ENCODE data around the gene PRKCE.

PRKCE gene

DNA sequence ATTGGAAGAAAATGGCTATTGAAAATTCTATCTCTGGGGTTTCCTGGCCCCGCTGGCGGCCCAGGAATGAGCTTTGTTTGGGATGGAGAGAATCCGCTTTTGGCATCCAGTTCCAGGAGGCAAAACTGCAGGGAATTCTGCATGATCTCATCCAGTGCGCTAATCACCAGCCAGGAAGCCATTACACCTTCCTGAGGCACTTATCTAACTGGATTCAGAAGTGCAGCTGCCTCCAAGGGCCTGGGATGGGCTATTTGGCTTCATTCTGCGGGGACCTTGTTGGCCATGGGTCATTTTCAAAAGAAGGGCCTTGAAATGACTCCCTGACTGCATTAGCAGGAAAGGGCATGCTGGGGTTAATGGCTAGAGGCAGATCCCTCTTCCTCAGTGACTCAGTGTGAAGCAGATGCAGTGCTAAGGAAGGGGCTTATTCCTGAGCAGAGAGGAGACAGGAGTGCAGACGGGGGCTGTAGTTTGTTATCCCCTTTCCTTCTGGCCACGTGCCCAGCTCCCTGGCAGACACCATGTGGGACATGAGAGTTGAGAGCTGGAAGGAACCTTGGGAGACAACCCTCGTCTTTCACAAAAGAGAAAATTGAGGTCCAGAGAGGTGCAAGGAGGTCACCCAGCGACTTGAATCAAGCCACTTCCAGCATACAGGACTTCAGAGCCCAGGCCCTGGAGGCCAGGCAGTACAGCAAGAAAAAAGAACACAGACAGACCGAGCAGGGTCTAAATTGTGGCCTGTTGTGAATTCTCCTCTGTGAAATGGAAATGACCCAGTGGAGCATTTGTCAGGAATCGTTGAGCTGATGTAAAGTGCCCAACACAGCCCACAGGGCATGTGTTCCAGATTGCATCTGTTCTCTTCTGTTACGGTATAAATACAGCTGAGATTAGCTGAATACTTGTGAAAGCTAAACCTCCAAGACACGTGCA lies 161.8 kb downstream of the PRKCE start:
- no peak for DNase-seq (ENCODE audit: low read depth)

DNA sequence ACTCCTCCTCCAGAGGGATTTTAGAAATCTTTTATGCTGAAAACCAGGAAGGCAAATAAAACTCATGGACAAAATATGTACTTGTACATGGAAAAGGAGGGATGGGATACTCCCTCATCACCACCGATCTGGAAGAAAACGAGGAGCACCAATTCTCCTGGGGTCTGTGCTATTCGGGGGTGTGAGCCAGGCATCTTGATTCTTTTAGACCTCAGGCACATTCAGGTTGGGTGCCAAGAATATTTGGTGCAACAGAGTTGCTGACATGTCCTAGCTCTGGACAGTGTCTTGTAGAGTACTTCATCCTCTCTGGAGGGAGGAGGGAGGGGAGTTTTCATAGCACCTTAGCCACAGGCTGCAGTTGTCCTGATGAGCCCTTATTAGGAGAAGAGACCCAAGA lies 163.0 kb downstream of the PRKCE start:
- no peak for DNase-seq (ENCODE audit: low read depth)

DNA sequence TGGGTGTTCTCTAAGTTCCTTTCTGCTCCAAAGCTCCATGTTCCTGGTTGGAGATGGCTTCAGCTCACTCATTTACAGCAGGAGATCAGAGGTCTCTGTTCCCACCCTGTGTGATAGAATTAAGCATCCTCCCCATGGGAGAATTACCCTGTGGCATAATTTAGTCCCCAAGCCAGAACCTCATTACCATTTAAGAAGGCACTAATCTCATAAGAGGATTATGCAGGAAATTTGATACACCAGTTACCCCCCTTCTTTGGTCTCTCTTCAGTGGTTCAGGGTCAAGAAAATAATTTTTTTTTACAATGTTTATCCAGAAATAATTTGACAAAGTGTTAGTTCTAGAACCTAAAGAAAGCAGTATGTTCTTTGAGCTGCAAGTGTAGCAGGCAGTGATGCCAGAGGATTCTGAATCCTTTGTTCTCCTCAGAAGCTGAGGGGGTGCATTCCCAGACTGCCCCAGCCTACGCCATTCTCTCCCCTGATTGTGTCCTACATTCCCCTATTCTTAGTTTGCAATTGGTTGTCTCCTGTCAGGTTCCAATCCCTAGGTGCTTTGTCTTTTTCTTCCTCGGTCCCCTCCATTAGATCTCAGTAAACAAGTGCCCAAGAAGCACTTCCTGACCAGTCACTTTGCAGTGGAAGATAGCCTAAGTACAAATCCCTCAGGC lies 163.6 kb downstream of the PRKCE start:
- no peak for DNase-seq (ENCODE audit: low read depth)

DNA sequence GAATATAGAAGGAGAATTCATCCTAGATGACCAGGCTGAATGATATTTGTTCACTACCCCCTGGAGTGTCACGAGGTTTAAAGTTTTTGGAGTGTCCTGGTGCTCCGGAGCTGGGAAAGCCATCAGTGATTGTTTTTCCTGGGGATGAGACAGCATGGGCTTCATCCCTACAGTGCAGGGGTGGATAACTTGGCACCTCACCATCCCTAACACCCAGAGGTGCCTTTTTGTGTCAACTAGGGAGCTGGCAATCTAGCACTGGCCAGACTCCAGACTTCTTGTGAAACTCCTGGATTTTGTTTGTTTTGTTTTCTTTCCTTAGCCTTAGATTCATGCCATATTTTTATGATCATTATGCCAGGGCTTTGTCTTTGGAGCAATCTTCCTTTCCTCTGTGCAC lies 164.8 kb downstream of the PRKCE start:
- DNase-seq (ENCODE audit: low read depth) = no peak

DNA sequence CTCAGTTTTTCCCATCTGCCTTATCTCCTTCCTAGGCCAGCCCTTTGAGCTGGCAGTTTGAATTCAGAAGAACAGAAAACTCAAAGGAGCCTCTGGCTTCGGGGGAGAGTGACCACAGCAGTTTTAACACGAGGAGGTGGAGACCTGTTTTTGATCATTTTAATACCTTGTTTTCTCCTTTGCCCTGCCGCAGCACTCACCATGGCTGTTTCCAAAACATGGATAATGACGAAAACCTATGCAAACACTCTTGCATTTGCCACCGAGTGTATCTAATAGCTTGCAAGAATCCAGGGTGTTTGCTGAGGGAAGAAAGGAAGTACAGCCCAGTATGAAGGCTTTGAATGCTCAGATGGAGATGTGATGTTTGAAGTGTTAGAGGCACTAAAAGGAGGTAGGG lies 167.1 kb downstream of the PRKCE start:
- DNase-seq (ENCODE audit: low read depth) = no peak

DNA sequence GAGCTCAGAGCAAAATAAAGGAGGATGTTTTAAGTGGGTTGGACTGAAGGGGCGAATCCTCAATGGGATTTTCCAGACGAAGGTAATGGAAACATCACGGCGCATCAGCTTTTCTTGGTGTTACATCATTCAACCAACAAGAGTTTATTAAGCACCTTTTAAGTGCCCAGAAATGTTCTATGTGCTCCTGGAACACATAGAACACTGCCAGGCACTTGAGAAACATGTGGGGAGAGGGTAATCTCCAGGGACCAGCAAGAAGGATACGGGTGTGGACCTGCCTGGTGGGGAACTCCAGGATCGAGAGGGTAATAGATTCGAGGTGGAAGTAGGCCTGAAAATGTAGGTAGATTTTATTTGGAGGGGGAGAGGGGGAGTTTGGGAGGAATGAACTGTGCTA lies 168.6 kb downstream of the PRKCE start:
- no peak for DNase-seq (ENCODE audit: low read depth)

DNA sequence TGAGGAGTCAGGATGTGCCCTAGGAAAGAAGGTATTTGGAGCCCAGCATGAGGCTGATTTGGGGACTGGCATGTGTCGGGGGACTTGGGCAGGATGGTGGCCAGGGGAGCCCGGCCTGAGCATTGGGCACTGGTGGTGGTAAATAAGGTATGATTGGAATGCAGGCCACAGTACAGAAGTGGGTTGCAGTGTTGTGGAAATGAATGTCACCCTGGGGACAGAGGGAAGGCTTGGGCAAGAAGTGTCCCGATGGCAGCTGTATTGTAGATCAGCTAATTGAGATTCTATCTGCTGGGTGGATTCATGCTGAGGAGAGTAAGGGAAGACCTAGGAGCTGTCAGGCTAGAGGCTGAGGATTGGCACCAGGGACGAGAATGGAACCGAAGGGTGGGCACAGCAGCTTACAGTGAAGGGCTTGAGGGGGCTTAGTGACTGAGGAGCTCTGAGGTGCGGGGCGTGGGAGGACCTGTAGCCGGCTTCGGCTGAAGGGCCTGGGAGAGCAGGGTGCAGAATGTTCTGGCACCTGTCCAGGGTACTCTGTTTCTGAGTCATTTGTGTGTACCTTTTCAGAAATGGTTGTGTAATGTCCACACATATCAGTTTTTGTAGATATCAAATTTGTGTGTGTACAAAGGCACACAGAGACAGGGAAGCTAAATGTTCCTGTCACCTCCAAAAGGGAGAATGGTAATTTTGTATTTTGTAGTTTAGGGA lies 170.2 kb downstream of the PRKCE start:
- DNase-seq (ENCODE audit: low read depth) = no peak

DNA sequence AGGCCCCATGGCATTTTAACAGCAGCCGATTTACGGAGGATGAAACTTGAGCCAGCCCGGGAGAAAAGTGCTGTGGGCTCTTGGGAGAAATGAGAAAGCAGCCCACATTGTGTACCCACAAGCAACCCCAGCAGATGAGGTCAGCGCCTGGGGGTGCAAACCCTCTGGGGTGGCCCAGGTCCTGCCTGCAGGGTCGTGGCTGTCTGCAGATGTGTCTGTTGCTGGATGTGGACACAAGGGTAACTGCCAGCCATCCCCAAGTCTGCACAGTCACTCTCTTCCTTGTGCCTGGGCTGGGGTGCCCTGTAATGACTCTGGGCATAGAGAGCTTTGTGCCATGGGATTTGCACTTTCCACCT lies 170.8 kb downstream of the PRKCE start:
- DNase-seq (ENCODE audit: low read depth) = no peak

DNA sequence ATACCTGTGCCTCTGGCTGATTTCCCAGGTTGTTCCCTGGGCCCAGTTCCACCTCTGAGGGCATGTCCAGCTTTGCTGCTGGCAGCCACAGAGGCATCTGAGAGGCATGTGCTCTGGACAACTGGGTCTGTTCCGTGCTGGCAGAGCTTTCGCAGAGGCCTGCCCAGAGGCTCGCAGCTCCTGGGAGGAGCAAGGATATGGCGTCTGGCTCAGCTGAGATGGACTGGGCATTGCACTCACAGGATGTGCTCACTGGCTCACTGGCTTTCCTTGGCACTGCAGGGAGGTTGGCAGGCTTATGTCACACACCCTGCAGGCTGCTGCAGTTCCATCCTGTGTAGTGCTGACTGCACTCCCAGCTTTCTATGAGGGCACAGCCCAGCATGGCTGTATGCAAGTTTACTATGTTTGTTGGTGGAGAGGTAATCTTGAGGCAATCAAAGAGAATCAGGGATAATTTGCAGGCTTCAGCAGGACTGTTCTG lies 172.3 kb downstream of the PRKCE start:
- DNase-seq (ENCODE audit: low read depth) = no peak

DNA sequence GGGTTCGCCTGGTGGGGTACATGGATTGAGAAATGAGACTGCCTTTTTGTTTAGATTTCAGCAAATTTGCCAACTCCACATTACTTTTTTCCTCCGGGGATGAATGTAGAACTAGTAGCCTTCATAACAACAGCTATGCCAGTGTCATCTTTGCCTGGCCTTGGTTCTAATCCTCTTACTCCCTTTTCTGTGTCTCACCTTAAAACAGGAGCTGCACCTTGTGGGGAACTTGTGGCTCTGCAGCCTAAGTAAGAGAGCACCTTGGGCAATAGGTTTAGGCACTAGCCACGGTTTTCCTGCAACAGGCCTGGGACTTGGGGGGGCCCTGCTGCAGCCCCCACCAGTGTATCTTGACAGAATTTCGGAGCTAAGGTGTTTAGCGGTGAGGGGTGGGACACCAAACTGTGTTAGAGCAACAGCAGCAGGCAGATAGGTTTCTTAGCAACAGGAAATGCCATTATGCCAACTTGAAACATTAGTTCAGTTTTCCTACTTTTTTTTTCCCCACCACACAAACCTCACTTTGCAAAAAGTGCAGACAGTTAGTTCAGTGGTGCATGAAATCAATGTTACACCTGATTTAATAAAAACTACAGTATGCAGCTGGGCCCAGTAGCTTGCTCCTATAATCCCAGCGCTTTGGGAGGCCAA lies 173.7 kb downstream of the PRKCE start:
- DNase-seq (ENCODE audit: low read depth) = no peak

DNA sequence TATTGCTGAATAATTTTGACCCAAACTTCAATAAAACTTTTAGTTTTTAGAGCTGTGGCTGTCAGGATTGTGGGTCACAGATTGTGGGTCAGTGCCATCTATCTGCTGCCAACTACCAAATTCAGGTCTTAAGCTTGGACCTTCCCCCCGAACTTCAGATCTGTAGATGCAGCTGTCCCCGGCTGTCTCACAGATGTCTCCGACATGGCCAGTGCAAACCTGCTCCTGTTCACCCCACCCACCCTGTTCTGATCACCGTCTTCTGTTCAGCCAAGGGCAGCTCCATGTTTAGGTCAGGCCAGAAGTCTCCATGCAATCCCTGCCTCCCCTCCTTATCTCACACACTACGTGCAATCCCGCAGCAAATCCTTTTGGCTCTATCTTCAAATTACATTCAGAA lies 175.0 kb downstream of the PRKCE start:
- DNase-seq (ENCODE audit: low read depth) = no peak

DNA sequence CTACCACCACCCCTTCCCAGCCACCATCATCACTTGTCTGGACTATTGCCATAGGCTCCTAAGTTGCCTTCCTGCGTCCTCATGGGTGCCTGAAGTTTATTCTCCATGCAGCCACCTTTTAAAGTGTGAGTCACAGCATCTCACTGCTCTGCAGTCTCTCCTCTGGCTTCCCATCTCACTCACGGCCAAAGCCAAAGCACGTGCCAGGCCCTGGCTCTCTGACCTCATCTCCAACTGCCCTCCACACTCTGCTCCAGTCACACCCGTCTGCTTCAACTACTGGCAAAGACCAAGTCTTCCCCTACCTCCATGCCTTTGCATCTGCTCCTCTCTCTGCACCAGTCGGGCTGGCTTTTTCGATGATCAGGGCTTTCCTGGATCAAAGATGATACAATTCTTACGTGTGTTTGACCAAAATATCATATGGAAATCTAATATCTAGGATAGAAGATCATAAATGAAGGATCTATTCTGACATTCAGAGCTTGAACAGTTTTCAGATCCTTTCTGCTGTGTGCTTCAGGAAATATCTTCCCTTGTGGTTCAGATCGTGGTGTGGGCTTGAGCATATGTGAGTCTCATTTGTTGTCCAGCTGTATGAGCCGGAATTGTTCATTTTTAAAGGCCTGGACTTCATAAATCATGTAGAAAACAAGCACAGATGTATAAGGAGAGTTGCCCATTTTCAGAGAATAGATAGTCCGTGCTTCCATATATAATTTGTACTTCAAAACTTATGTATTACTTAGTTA lies 175.6 kb downstream of the PRKCE start:
- DNase-seq (ENCODE audit: low read depth) = no peak

DNA sequence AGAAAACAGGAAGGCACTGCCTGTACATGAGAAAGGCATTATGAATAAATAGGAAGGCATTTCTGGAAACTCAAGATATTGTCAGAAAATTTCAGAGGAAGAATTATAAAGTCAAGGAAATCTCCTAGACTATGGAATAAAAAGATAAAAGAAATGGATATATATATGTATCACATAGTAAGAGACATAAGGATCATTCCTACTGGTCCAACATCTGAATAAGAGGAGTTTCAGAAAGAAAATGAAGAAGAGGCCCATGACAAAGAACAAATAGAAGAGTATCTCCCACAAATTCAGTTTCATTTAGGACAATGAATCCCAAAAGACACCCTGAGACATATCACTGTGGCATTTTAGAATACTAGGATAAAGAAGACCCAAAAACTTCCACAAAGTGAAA lies 178.8 kb downstream of the PRKCE start:
- no peak for DNase-seq (ENCODE audit: low read depth)

DNA sequence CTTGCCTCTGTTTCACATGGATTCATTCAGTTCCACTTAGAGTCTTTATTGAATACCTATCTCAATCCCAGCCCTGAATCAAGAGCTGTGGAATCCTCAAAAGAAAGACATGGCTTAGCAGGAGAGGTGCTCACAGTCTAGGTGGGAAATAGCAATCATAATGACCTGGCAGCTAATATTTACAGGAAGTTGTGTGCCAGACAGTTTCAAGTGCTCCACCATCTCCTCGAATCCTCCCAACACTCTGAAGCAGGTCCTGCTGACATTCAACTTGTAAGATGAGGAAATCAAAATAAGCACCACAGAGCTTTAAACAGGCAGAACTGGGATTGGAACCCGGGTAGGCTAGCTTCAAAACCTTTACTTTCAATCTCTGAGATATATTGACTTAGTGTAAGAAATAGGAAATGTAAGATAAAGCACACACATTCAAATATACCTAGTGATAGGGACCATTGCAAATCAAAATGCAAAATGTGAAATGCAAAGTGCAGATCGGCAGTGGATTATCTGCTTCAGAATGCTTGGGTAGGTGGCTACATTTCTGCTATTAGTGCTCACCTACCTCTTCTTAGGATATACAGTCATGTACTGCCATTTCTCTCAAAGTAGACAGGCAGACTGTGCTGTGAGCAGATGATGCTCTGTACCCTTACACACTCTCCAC lies 182.0 kb downstream of the PRKCE start:
- no peak for DNase-seq (ENCODE audit: low read depth)

DNA sequence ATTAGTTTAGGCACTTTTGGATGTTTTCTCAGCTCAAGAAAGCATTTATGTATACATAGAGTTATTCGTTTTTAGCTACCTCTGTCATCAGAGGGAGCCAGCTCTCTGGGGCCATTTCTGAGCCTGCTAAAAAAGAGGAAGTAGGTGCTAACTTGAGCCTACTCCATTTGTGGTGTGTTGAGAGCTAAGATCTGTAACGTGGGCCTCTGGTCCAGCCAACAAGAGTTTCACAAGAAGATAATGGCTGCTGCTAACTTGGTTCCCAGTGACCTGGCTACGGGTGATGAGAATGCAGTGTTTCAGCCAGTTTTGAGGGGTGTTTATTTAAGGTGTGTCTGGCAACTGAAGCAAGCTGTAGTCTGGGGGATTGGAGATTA lies 182.5 kb downstream of the PRKCE start:
- no peak for DNase-seq (ENCODE audit: low read depth)

DNA sequence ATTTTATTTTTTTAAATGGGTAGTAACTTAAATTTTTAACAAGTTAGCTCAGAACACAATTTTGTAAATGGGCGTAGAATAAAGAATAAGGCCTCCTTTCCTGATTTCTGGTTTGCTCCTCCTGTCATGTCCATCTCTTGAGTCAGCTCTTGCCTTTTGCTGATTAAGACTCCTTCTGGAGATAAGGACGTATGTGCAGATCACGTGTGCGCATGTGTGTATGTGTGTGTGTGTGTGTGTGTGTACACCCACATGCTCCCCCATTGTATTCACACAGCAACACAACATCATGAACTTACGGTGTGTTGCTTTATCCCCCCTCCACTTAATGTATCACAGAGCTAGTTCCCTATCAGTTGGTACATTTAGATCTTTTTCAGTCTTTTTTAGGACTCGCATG lies 182.9 kb downstream of the PRKCE start:
- no peak for DNase-seq (ENCODE audit: low read depth)

DNA sequence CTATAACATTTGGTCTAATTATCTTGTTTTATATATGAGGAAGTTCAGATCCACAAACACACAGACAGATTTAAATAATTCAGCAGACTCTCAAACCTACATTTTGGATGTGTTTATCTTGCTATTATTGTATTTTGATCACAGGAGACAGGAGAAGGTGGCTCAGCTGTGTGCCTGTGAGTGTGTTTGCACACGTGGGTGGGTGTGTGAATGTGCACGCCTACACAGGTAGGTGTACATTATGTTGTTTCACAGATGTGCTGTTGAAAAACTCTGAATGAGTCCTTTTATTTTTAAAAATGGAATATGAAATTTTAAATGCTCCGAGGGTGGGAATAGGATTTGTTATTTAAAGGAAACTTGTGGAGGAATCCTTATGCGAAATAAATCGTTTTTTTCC lies 183.4 kb downstream of the PRKCE start:
- DNase-seq (ENCODE audit: low read depth) = no peak

DNA sequence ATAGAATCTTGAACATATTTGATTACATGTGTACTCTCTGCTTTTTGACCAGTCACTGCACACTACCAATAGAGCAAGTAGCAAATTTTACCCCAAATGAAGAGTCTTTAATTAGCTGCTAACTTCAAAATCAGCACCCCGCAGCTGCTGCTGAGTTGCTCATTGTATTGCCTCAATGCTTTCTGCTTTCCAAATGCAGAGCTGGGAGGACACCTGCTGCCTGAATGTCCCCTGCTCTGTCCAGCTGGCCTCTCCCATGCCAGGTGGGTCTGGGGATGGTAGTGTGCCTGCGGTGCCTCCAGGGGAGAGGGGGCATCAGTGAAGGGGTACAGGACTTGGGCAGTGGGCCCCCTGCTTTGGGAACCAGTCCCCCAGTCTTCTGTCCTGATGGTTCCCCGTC lies 184.8 kb downstream of the PRKCE start:
- DNase-seq (ENCODE audit: low read depth) = no peak

DNA sequence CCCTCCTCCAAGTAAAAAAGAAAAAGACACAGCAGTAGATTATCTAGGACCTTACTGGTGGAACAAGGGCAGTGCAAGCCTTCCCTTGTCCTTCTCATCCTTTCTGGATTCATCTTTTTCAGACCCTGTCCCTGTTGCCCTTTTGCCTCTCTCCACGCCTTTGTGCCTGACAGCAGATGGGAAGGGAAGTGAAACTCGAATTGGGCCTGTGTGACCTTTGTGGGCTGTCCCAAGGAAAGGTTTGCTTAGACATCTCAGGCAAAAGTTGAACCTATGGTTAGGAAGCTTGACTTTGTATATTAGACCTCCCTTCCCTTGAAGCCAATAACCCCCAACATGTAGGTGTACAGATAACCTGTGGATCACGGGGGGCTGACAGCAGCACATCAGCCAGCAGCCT lies 185.3 kb downstream of the PRKCE start:
- no peak for DNase-seq (ENCODE audit: low read depth)

DNA sequence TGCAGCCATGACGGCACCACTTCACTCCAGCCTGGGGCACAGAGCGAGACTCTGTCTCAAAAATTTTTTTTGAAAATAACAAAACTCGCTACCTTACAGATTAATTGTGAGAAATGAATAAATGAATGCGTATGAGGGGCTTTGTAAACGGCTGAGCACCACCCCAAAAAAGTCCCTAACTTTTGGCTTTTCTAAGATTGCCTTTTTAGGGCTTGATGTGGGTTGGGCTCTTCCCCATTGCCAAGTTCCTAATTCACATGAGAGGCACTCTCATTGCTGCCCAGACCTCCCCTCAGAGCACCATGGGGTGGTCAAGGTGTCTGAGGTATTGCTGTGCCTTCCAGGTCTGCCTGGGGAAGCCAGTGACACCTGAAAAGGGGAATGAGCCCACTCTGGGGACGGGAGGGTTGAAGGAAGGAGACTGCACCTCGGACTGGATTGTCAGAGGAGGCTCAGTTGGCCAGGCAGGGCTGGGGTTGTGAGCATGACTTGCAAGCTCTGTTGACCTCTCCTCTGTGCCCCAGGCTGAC lies 186.4 kb downstream of the PRKCE start:
- DNase-seq (ENCODE audit: low read depth) = no peak

All from activated T-cell treated with anti-CD3 and anti-CD28 coated beads for 1 hour (primary cell).